ENCODE data around the gene HIPK2.

HIPK2 gene

GRCh38 chr7:139758388-139758787, 19.4 kb downstream of the HIPK2 start:
- no peaks in the 10 kb centered on the region for H3K9me3 ChIP-seq (ENCODE audit: control insufficient read depth in 5 of 5, low read length in 5 of 5)
- peaks cover 0 to 36% (median 34%) of the 10 kb centered on the region in 5 donors for H3K4me1 ChIP-seq (ENCODE audit: control insufficient read depth in 5 of 5, insufficient read depth in 5 of 5, low read length in 5 of 5)
- no peak overlapping the region for H3K4me3 ChIP-seq (ENCODE audit: low read depth in 1 of 5, low read length in 5 of 5)
- H3K27ac ChIP-seq (ENCODE audit: low read depth, low read length): no peak overlapping the region
- H3K27me3 ChIP-seq (ENCODE audit: control insufficient read depth in 5 of 5, insufficient read depth in 4 of 5, low read length in 5 of 5): no peaks in the 10 kb centered on the region
- H3K36me3 ChIP-seq (ENCODE audit: control insufficient read depth in 5 of 5, insufficient read depth in 5 of 5, low read length in 5 of 5): peaks cover 0 to 4% (median 0%) of the 10 kb centered on the region in 5 donors
- no peak overlapping the region for H3K9ac ChIP-seq (ENCODE audit: low read length in 5 of 5)

GRCh38 chr7:139757968-139758367, 19.8 kb downstream of the HIPK2 start:
- Histone ChIP-seq H3K4me3 (ENCODE audit: low read depth in 1 of 5, low read length in 5 of 5) (no peak overlapping the region), H3K36me3 (ENCODE audit: control insufficient read depth in 5 of 5, insufficient read depth in 5 of 5, low read length in 5 of 5) (peaks cover 0 to 4% (median 0%) of the 10 kb centered on the region in 5 donors), H3K27ac (ENCODE audit: low read depth, low read length) (no peak overlapping the region), H3K9me3 (ENCODE audit: control insufficient read depth in 5 of 5, low read length in 5 of 5) (no peaks in the 10 kb centered on the region), H3K9ac (ENCODE audit: low read length in 5 of 5) (no peak overlapping the region), H3K4me1 (ENCODE audit: control insufficient read depth in 5 of 5, insufficient read depth in 5 of 5, low read length in 5 of 5) (peaks cover under 1 to 36% (median 34%) of the 10 kb centered on the region in 5 donors), H3K27me3 (ENCODE audit: control insufficient read depth in 5 of 5, insufficient read depth in 4 of 5, low read length in 5 of 5) (no peaks in the 10 kb centered on the region)

GRCh38 chr7:139753693-139754111, 24.1 kb downstream of the HIPK2 start:
- no peak overlapping the region for H3K4me3 ChIP-seq (ENCODE audit: low read depth in 1 of 5, low read length in 5 of 5)

GRCh38 chr7:139753081-139753692, 24.6 kb downstream of the HIPK2 start:
- peaks cover 0 to 4% (median 0%) of the 10 kb centered on the region in 5 donors for H3K36me3 ChIP-seq (ENCODE audit: control insufficient read depth in 5 of 5, insufficient read depth in 5 of 5, low read length in 5 of 5)
- no peaks in the 10 kb centered on the region for H3K27me3 ChIP-seq (ENCODE audit: control insufficient read depth in 5 of 5, insufficient read depth in 4 of 5, low read length in 5 of 5)
- no peak overlapping the region for H3K4me3 ChIP-seq (ENCODE audit: low read depth in 1 of 5, low read length in 5 of 5)
- peak overlapping the region; percentile 25 for H3K27ac ChIP-seq (ENCODE audit: low read depth, low read length)
- H3K9ac ChIP-seq (ENCODE audit: low read length in 5 of 5): no peak overlapping the region
- H3K9me3 ChIP-seq (ENCODE audit: control insufficient read depth in 5 of 5, low read length in 5 of 5): no peaks in the 10 kb centered on the region
- H3K4me1 ChIP-seq (ENCODE audit: control insufficient read depth in 5 of 5, insufficient read depth in 5 of 5, low read length in 5 of 5): peaks cover 3 to 56% (median 50%) of the 10 kb centered on the region in 5 donors

More at GRCh38 chr7:139753693-139754111, 24.1 kb downstream of the HIPK2 start:
- Histone ChIP-seq H3K36me3 (ENCODE audit: control insufficient read depth in 5 of 5, insufficient read depth in 5 of 5, low read length in 5 of 5) (peaks cover 0 to 4% (median 0%) of the 10 kb centered on the region in 5 donors), H3K9me3 (ENCODE audit: control insufficient read depth in 5 of 5, low read length in 5 of 5) (no peaks in the 10 kb centered on the region), H3K27me3 (ENCODE audit: control insufficient read depth in 5 of 5, insufficient read depth in 4 of 5, low read length in 5 of 5) (no peaks in the 10 kb centered on the region), H3K9ac (ENCODE audit: low read length in 5 of 5) (no peak overlapping the region), H3K27ac (ENCODE audit: low read depth, low read length) (peak overlapping the region; percentile 25), H3K4me1 (ENCODE audit: control insufficient read depth in 5 of 5, insufficient read depth in 5 of 5, low read length in 5 of 5) (peaks cover 3 to 56% (median 50%) of the 10 kb centered on the region in 5 donors)

GRCh38 chr7:139752604-139753003, 25.2 kb downstream of the HIPK2 start:
- Histone ChIP-seq H3K27ac (ENCODE audit: low read depth, low read length) (peak overlapping the region; percentile 19), H3K27me3 (ENCODE audit: control insufficient read depth in 5 of 5, insufficient read depth in 4 of 5, low read length in 5 of 5) (no peaks in the 10 kb centered on the region), H3K9ac (ENCODE audit: low read length in 5 of 5) (peak overlapping the region in 1 of 5 donors; percentile 3), H3K4me3 (ENCODE audit: low read depth in 1 of 5, low read length in 5 of 5) (no peak overlapping the region), H3K9me3 (ENCODE audit: control insufficient read depth in 5 of 5, low read length in 5 of 5) (no peaks in the 10 kb centered on the region), H3K36me3 (ENCODE audit: control insufficient read depth in 5 of 5, insufficient read depth in 5 of 5, low read length in 5 of 5) (peaks cover 0 to 4% (median 0%) of the 10 kb centered on the region in 5 donors), H3K4me1 (ENCODE audit: control insufficient read depth in 5 of 5, insufficient read depth in 5 of 5, low read length in 5 of 5) (peaks cover 3 to 57% (median 51%) of the 10 kb centered on the region in 5 donors)

GRCh38 chr7:139752148-139752547, 25.6 kb downstream of the HIPK2 start:
- peak overlapping the region in 1 of 5 donors; percentile 3 for H3K9ac ChIP-seq (ENCODE audit: low read length in 5 of 5)
- H3K27me3 ChIP-seq (ENCODE audit: control insufficient read depth in 5 of 5, insufficient read depth in 4 of 5, low read length in 5 of 5): no peaks in the 10 kb centered on the region
- no peak overlapping the region for H3K27ac ChIP-seq (ENCODE audit: low read depth, low read length)
- no peaks in the 10 kb centered on the region for H3K9me3 ChIP-seq (ENCODE audit: control insufficient read depth in 5 of 5, low read length in 5 of 5)
- peaks cover 3 to 58% (median 46%) of the 10 kb centered on the region in 5 donors for H3K4me1 ChIP-seq (ENCODE audit: control insufficient read depth in 5 of 5, insufficient read depth in 5 of 5, low read length in 5 of 5)
- H3K36me3 ChIP-seq (ENCODE audit: control insufficient read depth in 5 of 5, insufficient read depth in 5 of 5, low read length in 5 of 5): peaks cover 0 to 4% (median 0%) of the 10 kb centered on the region in 5 donors
- H3K4me3 ChIP-seq (ENCODE audit: low read depth in 1 of 5, low read length in 5 of 5): no peak overlapping the region

GRCh38 chr7:139750459-139751095, 27.2 kb downstream of the HIPK2 start:
- Histone ChIP-seq H3K27me3 (ENCODE audit: control insufficient read depth in 5 of 5, insufficient read depth in 4 of 5, low read length in 5 of 5) (no peaks in the 10 kb centered on the region), H3K4me3 (ENCODE audit: low read depth in 1 of 5, low read length in 5 of 5) (no peak overlapping the region), H3K36me3 (ENCODE audit: control insufficient read depth in 5 of 5, insufficient read depth in 5 of 5, low read length in 5 of 5) (peaks cover 0 to 5% (median 0%) of the 10 kb centered on the region in 5 donors), H3K9me3 (ENCODE audit: control insufficient read depth in 5 of 5, low read length in 5 of 5) (no peaks in the 10 kb centered on the region), H3K9ac (ENCODE audit: low read length in 5 of 5) (no peak overlapping the region), H3K27ac (ENCODE audit: low read depth, low read length) (peak overlapping the region; percentile 33), H3K4me1 (ENCODE audit: control insufficient read depth in 5 of 5, insufficient read depth in 5 of 5, low read length in 5 of 5) (peaks cover 3 to 74% (median 58%) of the 10 kb centered on the region in 5 donors)

GRCh38 chr7:139749545-139749944, 28.3 kb downstream of the HIPK2 start:
- Histone ChIP-seq H3K36me3 (ENCODE audit: control insufficient read depth in 5 of 5, insufficient read depth in 5 of 5, low read length in 5 of 5) (peaks cover 0 to 5% (median 0%) of the 10 kb centered on the region in 5 donors), H3K4me3 (ENCODE audit: low read depth in 1 of 5, low read length in 5 of 5) (no peak overlapping the region), H3K9me3 (ENCODE audit: control insufficient read depth in 5 of 5, low read length in 5 of 5) (no peaks in the 10 kb centered on the region), H3K27me3 (ENCODE audit: control insufficient read depth in 5 of 5, insufficient read depth in 4 of 5, low read length in 5 of 5) (no peaks in the 10 kb centered on the region), H3K27ac (ENCODE audit: low read depth, low read length) (peak overlapping the region; percentile 33), H3K9ac (ENCODE audit: low read length in 5 of 5) (no peak overlapping the region), H3K4me1 (ENCODE audit: control insufficient read depth in 5 of 5, insufficient read depth in 5 of 5, low read length in 5 of 5) (peaks cover 3 to 84% (median 68%) of the 10 kb centered on the region in 5 donors)

- H3K4me3 ChIP-seq (ENCODE audit: low read depth in 1 of 5, low read length in 5 of 5): no peak overlapping the region
- peak overlapping the region; percentile 33 for H3K27ac ChIP-seq (ENCODE audit: low read depth, low read length)
Observed at GRCh38 chr7:139748941-139749340, 28.9 kb downstream of the HIPK2 start.

GRCh38 chr7:139748373-139748765, 29.4 kb downstream of the HIPK2 start:
- H3K4me3 ChIP-seq (ENCODE audit: low read depth in 1 of 5, low read length in 5 of 5): no peak overlapping the region
- no peaks in the 10 kb centered on the region for H3K9me3 ChIP-seq (ENCODE audit: control insufficient read depth in 5 of 5, low read length in 5 of 5)
- H3K9ac ChIP-seq (ENCODE audit: low read length in 5 of 5): peak overlapping the region in 1 of 5 donors; percentile 27
- peak overlapping the region; percentile 33 for H3K27ac ChIP-seq (ENCODE audit: low read depth, low read length)
- H3K36me3 ChIP-seq (ENCODE audit: control insufficient read depth in 5 of 5, insufficient read depth in 5 of 5, low read length in 5 of 5): peaks cover 0 to 5% (median 0%) of the 10 kb centered on the region in 5 donors
- H3K4me1 ChIP-seq (ENCODE audit: control insufficient read depth in 5 of 5, insufficient read depth in 5 of 5, low read length in 5 of 5): peaks cover 3 to 84% (median 67%) of the 10 kb centered on the region in 5 donors
- H3K27me3 ChIP-seq (ENCODE audit: control insufficient read depth in 5 of 5, insufficient read depth in 4 of 5, low read length in 5 of 5): no peaks in the 10 kb centered on the region

More at GRCh38 chr7:139748941-139749340, 28.9 kb downstream of the HIPK2 start:
- H3K36me3 ChIP-seq (ENCODE audit: control insufficient read depth in 5 of 5, insufficient read depth in 5 of 5, low read length in 5 of 5): peaks cover 0 to 5% (median 0%) of the 10 kb centered on the region in 5 donors
- H3K4me1 ChIP-seq (ENCODE audit: control insufficient read depth in 5 of 5, insufficient read depth in 5 of 5, low read length in 5 of 5): peaks cover 3 to 85% (median 69%) of the 10 kb centered on the region in 5 donors
- H3K9ac ChIP-seq (ENCODE audit: low read length in 5 of 5): peak overlapping the region in 1 of 5 donors; percentile 8
- H3K27me3 ChIP-seq (ENCODE audit: control insufficient read depth in 5 of 5, insufficient read depth in 4 of 5, low read length in 5 of 5): no peaks in the 10 kb centered on the region
- H3K9me3 ChIP-seq (ENCODE audit: control insufficient read depth in 5 of 5, low read length in 5 of 5): no peaks in the 10 kb centered on the region

Measured in subcutaneous abdominal adipose tissue (tissue), 5 donors.